Activated CD4-positive, alpha-beta T cell treated with anti-CD3 and anti-CD28 coated beads, Interleukin-2, amount 10 ng/mL, durations not matched to agents 7 days and 5 days (primary cell): ENCODE results near the gene MYCBP. TPM values are rescaled to one million over a fixed set of nuclear protein-coding genes. Genes with fewer than 3 reads are reported as not detected.

Experiments used
- CTCF ChIA-PET: fragments of 350-600 bp; sonication (Branson Sonifier 250); formaldehyde crosslinking; loops from one replicate; lab custom pipeline; 2021; ENCODE audit warnings: antibody characterized with exemption; lab: Charles Lee
- POLR2A ChIA-PET: fragments of 350-600 bp; sonication (Branson Sonifier 250); formaldehyde crosslinking; loops from one replicate; lab custom pipeline; 2021; ENCODE audit warnings: antibody characterized with exemption; lab: Charles Lee
- DNase-seq: peaks from one replicate; pipeline ENCODE4 v3.0.0-alpha.2; 2020
- H3K27ac Mint-ChIP-seq: one replicate; pipeline ENCODE4 v1.8.0; 2021; ENCODE audit warnings: mild to moderate bottlenecking, moderate library complexity, mixed read lengths
- H3K27me3 Mint-ChIP-seq: one replicate; pipeline ENCODE4 v1.8.0; 2021; ENCODE audit warnings: mixed read lengths
- H3K36me3 Mint-ChIP-seq: one replicate; pipeline ENCODE4 v1.8.0; 2021; ENCODE audit warnings: low read depth, mixed read lengths
- H3K4me1 Mint-ChIP-seq: one replicate; pipeline ENCODE4 v1.8.0; 2021; ENCODE audit warnings: mixed read lengths
- H3K4me3 Mint-ChIP-seq: one replicate; pipeline ENCODE4 v1.8.0; 2021; ENCODE audit warnings: mild to moderate bottlenecking, moderate library complexity, mixed read lengths
- H3K9me3 Mint-ChIP-seq: one replicate; pipeline ENCODE4 v1.8.0; 2021; ENCODE audit warnings: mixed read lengths
- total RNA-seq, 2 experiments: library from RNA; stranded (reverse); gene quantifications; one replicate each; pipeline ENCODE4 v1.2.3, GENCODE V29; 2021

MYCBP gene
- total RNA-seq, 2 experiments from 2014 or later = 40.7 TPM

DNA sequence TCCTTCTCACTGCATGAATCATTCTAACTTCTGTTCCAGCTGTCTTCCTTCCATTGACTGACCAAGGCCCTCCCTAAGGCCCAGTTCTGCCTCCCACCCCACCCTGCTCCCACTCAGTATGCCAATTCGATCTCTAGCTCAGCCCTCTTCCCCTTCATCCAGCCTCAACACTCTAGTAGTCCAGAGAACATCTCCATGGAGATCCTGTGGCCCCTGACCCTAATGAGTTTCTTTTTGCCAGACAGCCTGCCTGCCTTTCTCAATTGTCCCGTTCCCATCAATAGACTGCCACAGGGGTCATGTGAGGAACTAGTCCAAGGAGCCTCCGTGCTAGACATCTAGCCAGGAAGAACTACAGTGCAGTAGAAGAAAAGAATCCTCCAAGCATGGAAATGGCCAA lies 40.0 kb downstream of the MYCBP start:
- H3K4me1 Mint-ChIP-seq = no peaks in the 10 kb centered on the region
- ChIA-PET POLR2A (no interaction called here), CTCF (interaction anchor here (0.6 kb wide), 1 partner anchor 491 kb away, joined by 3 read pairs; no protein-coding TSS in a partner anchor)
- peaks cover 27% of the 10 kb centered on the region for H3K27me3 Mint-ChIP-seq
- DNase-seq = no peak
- H3K4me3 Mint-ChIP-seq = no peak overlapping the region
- peaks cover 2% of the 10 kb centered on the region for H3K36me3 Mint-ChIP-seq
- H3K9me3 Mint-ChIP-seq = no peaks in the 10 kb centered on the region
- no peak overlapping the region for H3K27ac Mint-ChIP-seq

GRCh38 chr1:38832370-38832734 lies 40.8 kb downstream of the MYCBP start:
- no peak for DNase-seq
- ChIA-PET CTCF (no interaction called here), POLR2A (no interaction called here)
- H3K4me1 Mint-ChIP-seq = no peaks in the 10 kb centered on the region
- no peaks in the 10 kb centered on the region for H3K9me3 Mint-ChIP-seq
- H3K27me3 Mint-ChIP-seq = peaks cover 31% of the 10 kb centered on the region
- no peaks in the 10 kb centered on the region for H3K36me3 Mint-ChIP-seq
- H3K4me3 Mint-ChIP-seq = no peak overlapping the region
- H3K27ac Mint-ChIP-seq = no peak overlapping the region

DNA sequence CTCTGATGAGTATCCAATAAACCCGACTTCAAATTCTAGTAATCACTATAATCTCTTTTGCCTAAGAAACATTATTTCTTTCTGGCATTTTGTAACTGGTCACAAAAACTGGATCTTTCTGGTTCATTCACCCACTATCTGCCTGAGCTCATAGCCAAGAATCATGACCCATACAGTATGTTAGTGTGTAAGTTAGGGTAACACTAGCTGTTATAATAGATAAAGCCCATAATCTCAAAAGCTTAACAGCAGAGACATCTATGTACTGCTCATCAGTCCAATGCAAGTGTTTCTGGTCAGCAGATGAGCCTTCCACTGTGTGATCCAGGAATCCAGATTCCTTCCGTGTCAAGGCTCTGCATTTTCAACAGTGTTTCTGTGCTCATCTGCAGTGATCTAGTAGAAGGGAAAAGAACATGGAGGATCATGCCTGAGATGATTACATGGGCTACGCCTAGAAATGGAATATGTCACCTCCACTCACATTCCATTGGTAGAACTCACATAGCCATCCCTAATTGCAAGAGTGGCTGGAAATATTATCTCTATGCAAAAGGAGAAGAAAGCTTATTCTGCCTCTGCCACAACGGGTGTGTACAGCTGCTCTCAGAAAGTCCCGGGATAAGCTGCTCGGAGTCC lies 41.3 kb downstream of the MYCBP start:
- POLR2A ChIA-PET = no interaction called here
- Mint-ChIP-seq H3K9me3 (no peaks in the 10 kb centered on the region), H3K27ac (no peak overlapping the region), H3K4me1 (no peaks in the 10 kb centered on the region), H3K4me3 (no peak overlapping the region), H3K27me3 (peaks cover 35% of the 10 kb centered on the region), H3K36me3 (no peaks in the 10 kb centered on the region)
- no peak for DNase-seq
- CTCF ChIA-PET = no interaction called here

- Mint-ChIP-seq H3K4me1 (no peaks in the 10 kb centered on the region), H3K4me3 (no peak overlapping the region), H3K9me3 (no peaks in the 10 kb centered on the region), H3K27ac (no peak overlapping the region), H3K36me3 (no peaks in the 10 kb centered on the region), H3K27me3 (peaks cover 47% of the 10 kb centered on the region)
- POLR2A ChIA-PET = no interaction called here
- no peak for DNase-seq
- CTCF ChIA-PET = interaction anchor here (0.7 kb wide), 1 partner anchor 589 kb away, joined by 3 read pairs; no protein-coding TSS in a partner anchor
These were observed 43.8 kb downstream of the MYCBP start for GRCh38 chr1:38829368-38829767.

- POLR2A ChIA-PET = no interaction called here
- Mint-ChIP-seq H3K4me3 (no peak overlapping the region), H3K27ac (no peak overlapping the region), H3K27me3 (peaks cover 47% of the 10 kb centered on the region), H3K9me3 (no peaks in the 10 kb centered on the region), H3K4me1 (no peaks in the 10 kb centered on the region), H3K36me3 (no peaks in the 10 kb centered on the region)
- DNase-seq = no peak
- CTCF ChIA-PET = no interaction called here
These were observed 45.8 kb downstream of the MYCBP start for GRCh38 chr1:38827318-38827717.

GRCh38 chr1:38826886-38827285 lies 46.3 kb downstream of the MYCBP start:
- peaks cover 49% of the 10 kb centered on the region for H3K27me3 Mint-ChIP-seq
- no peak for DNase-seq
- H3K27ac Mint-ChIP-seq = no peak overlapping the region
- ChIA-PET CTCF (no interaction called here), POLR2A (no interaction called here)
- no peak overlapping the region for H3K4me3 Mint-ChIP-seq
- H3K36me3 Mint-ChIP-seq = no peaks in the 10 kb centered on the region
- H3K9me3 Mint-ChIP-seq = no peaks in the 10 kb centered on the region
- H3K4me1 Mint-ChIP-seq = no peaks in the 10 kb centered on the region

DNA sequence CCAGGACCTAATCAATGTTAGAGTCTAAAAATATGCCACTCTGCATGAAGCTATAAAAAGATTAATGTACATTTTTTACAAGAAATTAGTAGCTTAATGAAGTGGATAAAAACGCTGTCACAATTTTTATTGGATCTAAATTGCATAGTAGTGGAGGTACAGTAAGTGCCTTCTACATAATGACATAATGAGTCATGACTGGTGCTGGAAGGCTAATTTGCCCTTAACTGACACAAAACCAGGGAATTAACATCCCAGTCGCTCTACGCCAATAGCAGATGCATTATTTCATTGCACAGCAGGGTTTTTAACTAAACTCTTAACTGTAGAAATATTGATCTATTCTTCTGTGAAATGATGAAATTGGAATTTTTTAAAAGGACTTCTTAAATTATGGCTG lies 46.9 kb downstream of the MYCBP start:
- Mint-ChIP-seq H3K27ac (no peak overlapping the region), H3K9me3 (no peaks in the 10 kb centered on the region), H3K4me1 (no peaks in the 10 kb centered on the region), H3K4me3 (no peak overlapping the region), H3K27me3 (peaks cover 51% of the 10 kb centered on the region), H3K36me3 (no peaks in the 10 kb centered on the region)
- CTCF ChIA-PET = no interaction called here
- no peak for DNase-seq
- POLR2A ChIA-PET = no interaction called here

- DNase-seq = no peak
- ChIA-PET POLR2A (no interaction called here), CTCF (interaction anchor here (0.6 to 1.7 kb wide), 2 partner anchors 14 to 243 kb away, joined by 4 to 5 read pairs; no protein-coding TSS in a partner anchor)
- Mint-ChIP-seq H3K27ac (no peak overlapping the region), H3K4me1 (peaks cover 18% of the 10 kb centered on the region), H3K36me3 (no peaks in the 10 kb centered on the region), H3K27me3 (peaks cover 66% of the 10 kb centered on the region), H3K4me3 (no peak overlapping the region), H3K9me3 (no peaks in the 10 kb centered on the region)
These were observed 52.3 kb downstream of the MYCBP start for GRCh38 chr1:38820860-38821259.

DNA sequence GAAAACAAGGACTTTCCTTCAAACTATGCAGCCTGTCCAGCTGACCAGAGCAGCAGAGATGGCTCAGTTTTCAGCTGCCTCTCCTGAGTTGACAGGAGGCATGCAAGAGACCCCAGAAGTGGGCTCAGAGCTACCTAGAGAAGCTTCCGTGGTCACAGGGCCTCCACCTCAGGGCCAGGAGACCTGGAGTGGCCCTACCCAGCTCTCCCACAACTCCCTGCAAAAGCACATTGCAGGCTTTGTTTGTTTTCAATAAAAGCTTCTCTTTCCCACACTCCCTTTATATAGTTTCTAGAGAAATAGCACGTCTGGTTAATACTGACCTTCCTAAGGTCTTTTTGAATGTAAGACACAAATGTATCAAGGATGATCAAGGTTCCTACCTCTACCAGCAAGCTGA lies 53.6 kb downstream of the MYCBP start:
- no peak for DNase-seq
- Mint-ChIP-seq H3K27ac (no peak overlapping the region), H3K4me3 (no peak overlapping the region), H3K27me3 (peaks cover 68% of the 10 kb centered on the region), H3K9me3 (no peaks in the 10 kb centered on the region), H3K36me3 (no peaks in the 10 kb centered on the region), H3K4me1 (peaks cover 22% of the 10 kb centered on the region)
- ChIA-PET POLR2A (no interaction called here), CTCF (interaction anchor here (1.3 to 1.7 kb wide), 2 partner anchors 16 to 102 kb away, joined by 3 to 4 read pairs; no protein-coding TSS in a partner anchor)

GRCh38 chr1:38819040-38819439 lies 54.1 kb downstream of the MYCBP start:
- Mint-ChIP-seq H3K4me1 (peaks cover 22% of the 10 kb centered on the region), H3K4me3 (no peak overlapping the region), H3K9me3 (no peaks in the 10 kb centered on the region), H3K27ac (no peak overlapping the region), H3K27me3 (peaks cover 69% of the 10 kb centered on the region), H3K36me3 (no peaks in the 10 kb centered on the region)
- DNase-seq = no peak
- ChIA-PET POLR2A (no interaction called here), CTCF (interaction anchor here (0.5 kb wide), 1 partner anchor 279 kb away, joined by 3 read pairs; no protein-coding TSS in a partner anchor)

DNA sequence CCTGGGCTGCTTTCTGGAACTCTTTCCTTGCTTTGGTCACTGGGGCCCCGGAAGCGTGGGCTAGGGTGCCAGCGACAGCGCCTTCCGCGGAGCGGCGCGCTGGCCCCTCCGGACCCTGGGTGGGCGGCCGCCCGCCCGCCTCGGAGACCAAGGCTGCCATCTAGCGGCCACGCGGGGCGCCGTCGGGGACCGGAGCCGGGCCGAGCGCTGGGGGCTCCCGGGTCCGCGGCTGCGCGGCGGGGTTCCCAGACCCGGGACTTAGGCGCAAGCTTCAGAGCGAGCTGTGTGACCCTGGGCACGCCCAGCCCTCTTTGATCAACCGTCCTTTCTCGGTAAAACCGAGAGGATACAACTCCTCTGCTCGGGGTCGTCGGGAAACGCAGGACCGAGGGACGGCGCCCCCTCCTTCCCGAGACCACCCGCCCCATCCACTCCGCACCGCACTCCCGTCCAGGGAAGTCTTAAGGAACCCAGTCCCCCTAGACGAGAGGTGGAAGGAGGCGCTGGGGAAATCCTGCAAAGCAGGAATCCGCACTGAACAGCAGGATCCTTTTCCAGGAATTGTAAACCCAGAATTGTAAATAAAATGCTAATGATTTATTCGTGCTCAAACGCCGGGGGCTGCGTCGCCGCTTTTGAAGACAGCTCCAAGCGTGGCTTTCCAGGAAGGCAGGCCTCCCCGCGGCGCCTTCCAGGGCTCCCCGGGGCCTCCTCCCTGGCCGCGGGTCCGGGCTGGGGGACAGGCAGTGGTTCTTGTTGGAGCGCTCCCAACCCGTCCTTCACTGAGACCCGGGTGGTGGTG lies 54.8 kb downstream of the MYCBP start:
- Mint-ChIP-seq H3K4me3 (no peak overlapping the region), H3K27ac (no peak overlapping the region), H3K27me3 (peaks cover 75% of the 10 kb centered on the region), H3K9me3 (no peaks in the 10 kb centered on the region), H3K4me1 (peaks cover 22% of the 10 kb centered on the region), H3K36me3 (no peaks in the 10 kb centered on the region)
- POLR2A ChIA-PET = no interaction called here
- DNase-seq = peak; percentile 32
- CTCF ChIA-PET = interaction anchor here (0.5 to 0.6 kb wide), 2 partner anchors 241 to 279 kb away, joined by 3 read pairs; no protein-coding TSS in a partner anchor

- Mint-ChIP-seq H3K4me1 (peaks cover 22% of the 10 kb centered on the region), H3K36me3 (no peaks in the 10 kb centered on the region), H3K9me3 (no peaks in the 10 kb centered on the region), H3K4me3 (no peak overlapping the region), H3K27me3 (peaks cover 81% of the 10 kb centered on the region), H3K27ac (no peak overlapping the region)
- POLR2A ChIA-PET = no interaction called here
- CTCF ChIA-PET = no interaction called here
- no peak for DNase-seq
These were observed 55.6 kb downstream of the MYCBP start for GRCh38 chr1:38817267-38818174.
